ENCODE measurements around the gene MYO19. TPM values are rescaled to one million over a fixed set of nuclear protein-coding genes. Genes with fewer than 3 reads are reported as not detected.
"Not testable (repeated sequence)": the region's sequence is repeated elsewhere in the genome, so short reads cannot be mapped to it uniquely, and the experiment has no call there.

Gene MYO19
- polyA plus RNA-seq, 1 donor = 31.5 TPM

DNA sequence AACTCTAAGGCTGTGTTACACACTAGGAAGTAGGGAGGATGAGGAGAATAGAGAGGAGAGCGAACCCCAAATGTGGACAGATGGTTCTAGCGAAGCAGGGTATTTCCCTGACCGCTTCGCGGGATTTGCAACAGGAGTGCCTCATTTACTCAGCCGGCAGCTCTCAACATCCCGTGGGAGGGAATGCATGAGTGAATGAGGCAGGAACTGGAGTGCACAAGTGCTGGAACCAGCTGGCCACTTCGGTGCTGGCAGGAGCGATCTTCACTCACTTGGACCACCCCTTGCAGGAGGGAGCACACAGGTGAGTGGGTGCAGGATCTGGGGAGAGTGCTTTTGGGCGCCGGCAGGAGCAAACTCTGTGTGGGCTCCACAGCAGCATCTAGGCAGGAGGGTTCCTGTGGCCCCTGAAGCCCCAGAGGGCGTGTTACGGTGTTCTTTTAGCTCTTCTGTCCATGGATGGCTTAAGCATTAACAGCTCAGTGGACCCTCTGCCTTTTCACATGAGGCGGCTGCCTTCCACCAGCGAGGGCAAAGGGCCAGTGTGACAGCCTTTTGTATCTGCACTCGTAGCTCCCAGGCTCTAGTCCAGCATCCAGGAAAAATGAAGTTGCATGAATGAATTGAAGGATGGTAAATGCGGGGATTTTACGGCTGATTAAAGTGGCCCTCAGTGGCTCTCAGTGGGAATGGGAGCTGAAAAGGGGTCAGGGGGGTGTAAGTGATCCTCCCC lies 65.6 kb downstream of the MYO19 start:
- no peak for DNase-seq (ENCODE audit: low read depth)

DNA sequence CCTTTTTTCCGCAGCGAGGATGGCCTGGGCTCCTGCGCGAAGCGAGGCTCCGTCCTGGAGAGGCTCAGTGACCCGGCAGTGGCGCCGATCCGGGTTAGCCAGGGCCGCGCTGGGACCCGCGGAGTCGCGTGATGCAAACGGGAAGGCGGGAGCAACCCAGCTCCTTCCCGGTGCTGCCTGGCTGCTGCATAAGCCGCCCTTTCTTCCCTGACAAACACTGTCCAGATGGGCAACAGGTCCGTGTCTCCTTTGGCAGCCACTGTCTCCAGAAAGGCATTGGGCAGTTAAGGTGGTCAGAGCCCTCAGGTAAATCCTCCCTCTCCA lies 69.9 kb downstream of the MYO19 start:
- no peak for DNase-seq (ENCODE audit: low read depth)

DNA sequence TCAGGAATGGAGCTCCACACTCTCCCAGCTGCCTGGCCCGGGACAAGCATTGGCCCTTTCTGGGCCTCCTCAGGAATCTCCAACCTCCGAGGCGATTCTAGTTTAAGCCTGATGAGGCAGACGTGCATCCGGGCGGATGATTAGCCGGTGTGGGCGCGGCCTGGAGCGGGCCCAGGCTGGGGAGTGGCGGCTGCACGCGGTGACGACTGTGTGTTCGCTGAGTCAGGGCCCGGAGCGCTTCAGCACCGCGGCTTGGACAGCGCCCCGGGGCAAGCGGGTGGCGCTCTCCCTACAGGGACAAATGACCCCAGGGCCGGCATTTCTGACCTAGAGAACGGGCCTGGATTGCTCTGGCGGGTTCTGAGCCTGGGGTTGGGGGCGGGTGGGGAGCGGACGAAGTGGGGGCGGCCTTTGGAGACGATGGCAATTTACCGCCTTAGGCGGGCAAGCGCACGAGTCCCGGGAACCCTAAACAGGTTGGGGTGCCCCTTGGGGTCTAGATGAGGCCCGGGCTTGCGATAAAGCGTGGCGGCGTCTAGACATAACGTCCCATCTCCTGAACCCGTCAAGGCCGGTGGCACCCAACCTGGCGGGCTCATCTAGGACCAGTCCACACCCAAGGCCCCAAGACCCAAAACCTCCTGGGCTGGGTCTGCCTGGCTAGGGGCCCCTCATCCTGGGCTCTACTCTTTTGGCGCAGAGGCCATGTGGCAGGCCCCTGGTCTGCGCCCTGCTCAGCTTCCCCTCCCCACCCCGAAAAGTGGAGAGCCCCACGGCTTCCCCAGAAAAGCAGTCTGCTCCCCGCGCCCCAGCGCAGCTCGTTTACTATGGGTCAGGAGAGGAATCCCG lies 70.5 kb downstream of the MYO19 start:
- no peak for DNase-seq (ENCODE audit: low read depth)

DNA sequence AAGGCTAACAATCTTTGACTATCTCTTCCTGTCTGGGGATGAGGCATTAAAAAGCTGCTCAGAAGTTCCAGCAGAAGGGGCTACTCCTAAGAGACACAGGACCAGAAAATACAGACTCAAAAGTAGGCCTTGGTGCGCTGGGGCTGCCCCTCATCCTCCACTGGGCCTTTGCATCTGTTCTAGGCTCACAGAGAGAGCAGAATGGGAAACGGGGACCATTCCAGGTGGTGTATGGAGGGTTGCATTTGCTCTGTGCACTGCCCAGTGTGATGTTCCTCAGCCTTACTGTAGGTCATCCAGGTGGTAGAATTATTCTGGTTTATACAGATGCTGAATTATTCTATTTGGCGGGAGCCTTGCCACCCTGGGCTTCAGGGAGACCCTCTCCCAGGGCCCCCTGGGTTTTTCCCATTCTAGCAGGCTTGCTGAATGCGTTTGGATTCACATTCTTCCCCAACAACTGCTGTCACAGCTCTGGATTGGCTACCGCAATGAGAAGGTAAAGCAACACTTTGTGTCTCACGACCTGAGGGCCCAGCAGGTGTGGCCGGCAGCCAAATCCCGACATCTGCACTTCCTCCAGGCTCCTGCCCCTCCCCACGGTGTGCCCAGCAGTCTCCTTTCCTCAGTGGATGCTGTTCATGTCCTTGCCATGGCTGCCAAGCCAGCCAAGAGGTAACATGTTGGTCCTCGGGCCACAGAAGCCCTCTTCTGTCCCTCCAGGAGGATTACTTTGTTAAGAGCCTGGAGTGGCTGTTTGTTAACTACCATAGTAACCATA lies 73.1 kb downstream of the MYO19 start:
- DNase-seq (ENCODE audit: low read depth) = no peak

DNA sequence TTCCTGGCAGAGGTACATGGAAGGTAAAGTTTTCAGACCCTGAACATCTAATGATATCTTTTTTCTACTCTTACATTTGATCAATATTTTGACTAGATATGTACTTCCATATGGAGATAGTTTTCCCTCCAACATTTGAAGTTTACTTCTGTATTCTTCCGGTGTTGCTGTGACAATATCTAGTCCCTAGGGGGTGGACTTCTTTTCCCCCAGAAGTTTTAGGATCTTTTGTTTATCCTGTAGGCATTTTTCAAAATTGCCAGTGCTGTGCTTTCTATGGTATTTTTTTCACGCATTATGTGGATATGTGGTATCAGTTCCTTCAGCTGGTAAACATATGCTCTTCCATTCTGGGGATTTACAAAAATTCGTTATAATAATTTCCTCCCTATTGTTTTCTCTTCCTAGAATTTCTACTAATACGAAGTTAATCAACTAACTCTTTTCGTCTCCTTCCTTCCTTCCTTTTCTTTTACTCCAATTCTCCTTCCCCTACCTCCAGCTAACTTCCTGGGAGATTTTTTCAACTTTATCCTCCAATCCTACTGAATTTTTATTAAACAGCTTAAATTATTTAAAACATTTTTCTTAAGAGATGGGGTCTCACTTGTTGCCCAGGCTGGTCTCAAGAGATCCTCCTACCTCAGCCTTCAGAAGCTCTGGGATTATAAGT lies 74.3 kb downstream of the MYO19 start:
- DNase-seq (ENCODE audit: low read depth) = no peak

DNA sequence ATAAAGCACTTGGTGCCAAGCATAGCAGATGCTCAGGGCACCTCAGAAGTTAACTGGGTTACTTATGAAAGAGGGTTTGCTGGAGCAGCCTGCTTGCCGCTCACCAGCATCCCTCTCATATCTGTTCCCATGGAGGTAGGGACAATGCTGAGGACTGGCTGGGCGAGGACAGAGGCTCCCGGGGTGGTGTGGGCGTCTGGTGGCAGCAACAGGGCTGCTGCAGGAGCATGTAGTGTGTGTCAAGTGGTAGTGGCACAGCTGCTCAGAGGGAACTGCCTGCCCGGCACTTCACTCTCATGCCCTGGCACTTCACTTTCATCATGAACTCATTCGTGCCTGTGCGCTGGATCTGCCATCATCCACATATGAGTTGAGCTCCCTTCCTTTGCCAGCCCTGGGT lies 75.1 kb downstream of the MYO19 start:
- no peak for DNase-seq (ENCODE audit: low read depth)

DNA sequence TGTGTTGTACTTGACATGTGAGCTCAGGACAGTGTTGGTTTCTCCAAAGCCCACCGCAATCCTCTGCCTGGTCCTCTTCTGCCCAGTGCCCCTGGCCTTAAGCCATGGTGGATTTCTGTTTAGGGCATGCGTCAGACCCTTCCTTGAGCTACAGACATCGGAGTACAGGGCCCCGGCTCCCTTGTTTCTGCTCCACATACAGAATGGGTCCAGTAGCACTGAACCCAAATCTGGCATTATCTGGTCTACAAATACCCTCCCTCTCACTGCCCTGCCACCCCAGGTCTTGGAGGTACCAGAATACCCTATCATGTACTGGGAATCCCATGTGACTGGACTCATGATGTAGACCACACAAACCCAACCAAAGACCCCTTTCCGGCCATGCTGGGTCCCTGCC lies 75.6 kb downstream of the MYO19 start:
- no peak for DNase-seq (ENCODE audit: low read depth)

DNA sequence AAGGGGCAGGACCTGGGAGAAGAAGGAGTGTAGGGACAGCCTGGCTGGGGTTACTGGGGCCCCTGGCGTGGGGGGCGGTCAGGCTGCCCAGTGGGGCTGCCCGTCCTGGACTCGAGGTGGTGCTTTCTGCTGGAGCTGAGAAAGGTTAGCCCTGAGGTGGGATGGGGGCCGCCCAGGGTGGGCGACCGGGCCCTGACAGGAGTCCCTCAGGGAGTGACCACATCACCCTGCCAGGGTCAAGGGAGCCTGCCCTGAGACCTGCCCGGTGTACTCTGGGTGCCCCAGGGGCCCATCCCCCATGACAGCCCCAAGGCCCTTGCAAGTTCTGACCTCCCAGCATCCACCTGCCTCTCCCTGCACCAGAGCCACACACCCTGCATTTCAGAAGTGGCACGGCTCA lies 77.0 kb downstream of the MYO19 start:
- not testable (repeated sequence) for DNase-seq (ENCODE audit: low read depth)

DNA sequence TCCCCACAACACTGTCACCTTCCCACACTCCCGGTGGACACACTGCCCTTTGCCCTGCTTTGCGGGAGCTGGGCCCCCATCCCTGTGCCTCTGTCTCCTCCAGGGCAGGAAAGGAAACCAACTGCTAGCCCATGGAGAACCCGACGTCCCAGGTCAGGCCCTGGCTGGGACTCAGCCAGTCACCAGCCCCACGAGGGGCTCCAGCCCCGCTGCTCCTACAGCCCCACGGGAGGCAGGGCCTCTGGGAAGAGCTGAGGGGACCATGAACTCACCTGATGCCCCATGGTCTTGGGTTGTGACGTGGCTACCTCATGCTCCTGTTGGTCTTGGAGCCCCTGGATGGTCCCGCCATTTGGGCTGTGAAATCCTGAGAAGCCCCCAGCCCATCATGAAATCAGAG lies 81.8 kb downstream of the MYO19 start:
- DNase-seq (ENCODE audit: low read depth) = not testable (repeated sequence)

DNA sequence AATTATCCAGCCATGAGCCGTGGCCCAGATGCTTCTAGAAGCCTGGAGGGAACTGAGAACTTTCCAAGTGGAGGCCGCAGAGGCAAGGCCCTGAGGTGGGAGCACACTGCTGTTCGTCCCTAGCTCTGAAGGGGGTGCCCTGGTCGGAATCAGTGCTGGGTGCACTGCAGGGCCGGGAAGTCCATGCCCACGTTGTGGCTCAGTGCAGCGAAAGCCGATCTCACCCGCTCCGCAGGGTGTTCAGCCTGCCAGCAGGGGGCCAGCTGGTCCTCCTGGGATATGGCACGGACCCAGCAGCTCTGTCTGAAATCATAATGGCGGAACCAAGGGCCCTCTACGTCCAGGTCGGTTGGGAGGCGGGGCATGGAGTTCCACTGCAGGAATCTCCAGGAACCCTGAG lies 84.7 kb downstream of the MYO19 start:
- not testable (repeated sequence) for DNase-seq (ENCODE audit: low read depth)

Other genes starting within 250 kb of the MYO19 start
- not detected for gene TBC1D3G, start 211.0 kb downstream of the MYO19 start, polyA plus RNA-seq (ENCODE audit: insufficient read length)
- gene TBC1D3H, start 146.4 kb downstream of the MYO19 start, polyA plus RNA-seq (ENCODE audit: insufficient read length) = not detected
- 58.1 TPM for gene ZNHIT3, start 48.2 kb downstream of the MYO19 start, polyA plus RNA-seq (ENCODE audit: insufficient read length)
- gene PIGW, start 119 bp upstream of the MYO19 start, polyA plus RNA-seq (ENCODE audit: insufficient read length) = 7.6 TPM
- 54.0 TPM for gene GGNBP2, start 10.1 kb upstream of the MYO19 start, polyA plus RNA-seq (ENCODE audit: insufficient read length)
- gene DHRS11, start 57.0 kb upstream of the MYO19 start, polyA plus RNA-seq (ENCODE audit: insufficient read length) = 5.9 TPM
- gene MRM1, start 66.7 kb upstream of the MYO19 start, polyA plus RNA-seq (ENCODE audit: insufficient read length) = 3.4 TPM